HG03066 (cell line): ENCODE results near the gene ELOVL6.
A peak's percentile ranks its signal among the peaks of the same experiment; 100 is the strongest.
"Not testable (repeated sequence)": the region's sequence is repeated elsewhere in the genome, so short reads cannot be mapped to it uniquely, and the experiment has no call there.

Source experiments
- ATAC-seq: cut with Tn5 transposase; IDR thresholded peaks from one replicate; pipeline ENCODE4 v1.9.1; 2021; ENCODE audit warnings: low read depth; ENCODE audit not compliant: unreplicated experiment

Gene ELOVL6

DNA sequence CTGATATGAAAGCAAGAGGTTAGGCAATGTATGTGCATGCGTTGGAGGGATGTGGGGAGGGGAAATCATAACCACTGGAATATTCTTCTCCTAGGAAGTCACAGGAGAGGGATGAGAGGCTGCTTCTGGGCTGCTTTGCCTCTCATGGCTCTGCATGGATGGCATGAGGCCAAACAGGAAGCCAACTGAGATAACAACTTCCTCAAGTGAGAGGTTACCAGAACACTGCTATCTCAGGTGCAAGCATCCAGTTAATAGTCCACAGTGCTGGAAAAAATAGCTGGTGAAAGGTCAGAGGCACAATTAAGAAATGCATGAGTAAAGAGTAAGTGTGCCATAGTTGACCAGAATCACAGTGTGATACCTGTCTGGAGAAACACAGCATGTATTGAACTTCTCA is 113.3 kb downstream of the ELOVL6 start:
- no peak for ATAC-seq

DNA sequence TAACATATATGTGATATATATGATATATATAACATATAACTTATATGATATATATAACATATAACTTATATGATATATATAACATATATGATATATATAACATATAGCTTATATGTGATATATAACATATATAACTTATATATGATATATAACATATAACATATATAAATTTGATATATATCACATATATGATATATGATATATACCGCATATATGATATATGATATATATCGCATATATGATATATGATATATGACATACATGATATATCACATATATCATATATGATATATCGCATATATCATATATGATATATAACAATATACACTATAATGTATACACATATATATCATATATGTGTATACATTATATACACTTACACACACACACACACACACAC is 114.3 kb downstream of the ELOVL6 start:
- ATAC-seq: no peak

- not testable (repeated sequence) for ATAC-seq
Measured at GRCh38 chr4:110078148-110078547, 120.3 kb downstream of the ELOVL6 start.

GRCh38 chr4:110076828-110077227 is 121.6 kb downstream of the ELOVL6 start:
- not testable (repeated sequence) for ATAC-seq

GRCh38 chr4:110075891-110076290 is 122.5 kb downstream of the ELOVL6 start:
- no peak for ATAC-seq

DNA sequence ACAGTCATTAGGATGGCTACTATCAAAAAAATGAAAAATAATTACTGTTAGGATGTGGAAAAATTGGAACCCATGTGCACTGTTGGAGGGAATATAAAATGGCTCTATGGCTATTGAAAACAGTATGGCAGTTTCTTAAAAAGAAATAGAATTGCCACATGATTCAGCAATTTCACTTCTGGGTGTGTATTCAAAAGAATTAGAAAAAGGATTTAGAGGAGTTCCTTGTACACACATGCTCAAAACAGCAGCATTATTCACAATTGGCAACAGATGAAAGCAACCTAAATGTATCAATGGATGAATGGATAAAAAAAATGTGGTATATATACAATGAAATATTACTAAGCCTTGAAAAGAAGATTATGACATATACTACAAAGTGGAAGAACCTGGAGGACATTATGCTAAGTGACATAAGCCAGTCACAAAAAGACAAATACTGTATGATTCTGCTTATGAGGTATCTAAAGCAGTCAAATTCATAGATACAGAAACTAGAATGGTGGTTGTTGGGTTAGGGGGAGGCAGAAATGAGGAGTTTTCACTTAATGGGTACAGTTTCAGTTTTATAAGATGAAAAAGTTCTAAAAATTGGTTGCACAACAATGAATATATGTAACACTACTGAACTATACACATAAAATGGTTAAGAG is 123.2 kb downstream of the ELOVL6 start:
- no peak for ATAC-seq

GRCh38 chr4:110074570-110074969 is 123.8 kb downstream of the ELOVL6 start:
- ATAC-seq: no peak

- ATAC-seq: no peak
Measured at GRCh38 chr4:110073053-110073845, 125.2 kb downstream of the ELOVL6 start.

GRCh38 chr4:110071466-110071865 is 126.9 kb downstream of the ELOVL6 start:
- ATAC-seq: no peak

DNA sequence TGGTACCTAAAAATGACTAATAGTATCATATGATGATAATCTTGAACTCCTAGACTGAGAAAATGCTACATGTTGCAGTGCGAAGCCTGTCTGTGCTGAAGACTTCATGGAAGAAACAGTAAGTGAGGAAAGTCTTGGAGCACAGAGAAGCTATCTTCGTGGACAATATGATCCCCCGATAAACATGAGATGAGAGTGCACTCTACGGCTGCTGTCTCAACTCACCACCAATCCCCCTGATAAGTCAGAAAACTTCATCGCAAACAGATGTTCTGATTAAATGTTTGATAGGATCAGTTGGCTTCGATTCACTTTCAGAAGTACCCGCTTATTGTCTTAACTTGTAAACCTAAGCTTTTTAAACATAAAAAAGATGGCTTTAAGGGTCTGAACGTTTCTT is 130.2 kb downstream of the ELOVL6 start:
- ATAC-seq: no peak

GRCh38 chr4:110064934-110065333 is 133.5 kb downstream of the ELOVL6 start:
- no peak for ATAC-seq

DNA sequence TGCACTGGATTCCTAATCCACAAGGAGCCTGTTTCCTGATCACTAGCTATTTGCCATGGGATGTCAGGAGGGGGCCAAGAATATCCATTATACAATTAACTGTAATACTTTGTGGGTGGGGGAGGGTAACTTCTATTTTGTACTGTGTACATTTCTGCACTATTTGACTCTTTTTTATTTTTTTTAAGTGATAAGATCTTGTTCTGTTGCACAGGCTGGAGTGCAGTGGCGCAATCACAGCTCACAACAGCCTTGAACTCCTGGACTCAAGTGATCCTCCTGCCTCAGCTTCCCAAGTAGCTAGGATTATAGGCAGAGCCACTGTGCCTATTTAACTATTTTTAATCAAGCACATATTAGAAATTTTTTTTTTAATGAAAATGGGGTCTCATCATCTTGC is 134.1 kb downstream of the ELOVL6 start:
- no peak for ATAC-seq

- no peak for ATAC-seq
Measured at GRCh38 chr4:110062166-110062565, 136.2 kb downstream of the ELOVL6 start.

- ATAC-seq: no peak
Measured at GRCh38 chr4:110061076-110061475, 137.3 kb downstream of the ELOVL6 start.

DNA sequence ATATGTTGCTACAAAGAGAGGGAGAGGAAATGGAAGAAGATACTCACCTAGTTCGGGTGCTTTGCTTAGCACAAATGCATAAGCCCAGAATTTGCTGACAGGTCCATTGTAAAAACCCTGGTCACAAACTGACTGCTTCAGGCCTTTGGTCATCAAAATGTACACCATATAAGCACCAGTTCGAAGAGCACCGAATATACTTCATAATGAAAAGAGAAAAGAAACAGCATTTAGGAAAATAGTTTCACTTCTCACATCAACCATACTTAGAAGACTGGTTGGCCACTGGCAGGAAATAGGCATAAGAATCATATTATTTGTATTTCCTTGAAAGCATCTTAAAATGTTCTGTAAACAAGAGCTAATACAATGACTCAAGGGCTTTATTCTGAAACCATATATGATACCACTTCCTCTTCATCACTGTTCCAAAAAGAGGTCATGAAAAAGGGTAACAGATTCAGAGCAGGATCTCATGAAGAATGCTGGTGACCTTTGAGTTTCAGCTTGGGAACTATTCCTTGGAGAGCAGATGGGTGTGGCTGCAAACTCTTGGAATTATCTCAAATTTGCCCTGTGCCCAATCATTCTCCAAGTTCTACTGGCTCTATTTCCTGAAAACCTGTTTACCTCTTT is 138.7 kb downstream of the ELOVL6 start:
- ATAC-seq: peak; percentile 81

DNA sequence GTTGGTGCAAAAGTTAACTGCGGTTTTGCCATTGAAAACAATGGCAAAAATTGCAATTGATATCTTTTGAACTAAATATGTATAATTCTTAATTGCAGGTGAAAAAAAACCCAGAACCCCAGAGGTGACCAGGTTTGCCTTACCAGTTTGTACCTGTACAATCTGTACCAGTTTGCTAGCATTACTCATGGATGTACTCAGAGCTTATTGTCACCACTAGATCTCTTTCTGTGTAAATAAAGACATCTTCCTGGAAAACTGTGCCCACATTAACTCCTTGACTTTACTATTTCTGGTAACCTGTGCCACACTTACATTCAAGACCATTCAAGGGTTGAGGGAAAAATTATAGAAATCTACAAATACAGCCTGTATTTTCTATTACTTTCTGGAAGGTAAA is 139.7 kb downstream of the ELOVL6 start:
- ATAC-seq: no peak

DNA sequence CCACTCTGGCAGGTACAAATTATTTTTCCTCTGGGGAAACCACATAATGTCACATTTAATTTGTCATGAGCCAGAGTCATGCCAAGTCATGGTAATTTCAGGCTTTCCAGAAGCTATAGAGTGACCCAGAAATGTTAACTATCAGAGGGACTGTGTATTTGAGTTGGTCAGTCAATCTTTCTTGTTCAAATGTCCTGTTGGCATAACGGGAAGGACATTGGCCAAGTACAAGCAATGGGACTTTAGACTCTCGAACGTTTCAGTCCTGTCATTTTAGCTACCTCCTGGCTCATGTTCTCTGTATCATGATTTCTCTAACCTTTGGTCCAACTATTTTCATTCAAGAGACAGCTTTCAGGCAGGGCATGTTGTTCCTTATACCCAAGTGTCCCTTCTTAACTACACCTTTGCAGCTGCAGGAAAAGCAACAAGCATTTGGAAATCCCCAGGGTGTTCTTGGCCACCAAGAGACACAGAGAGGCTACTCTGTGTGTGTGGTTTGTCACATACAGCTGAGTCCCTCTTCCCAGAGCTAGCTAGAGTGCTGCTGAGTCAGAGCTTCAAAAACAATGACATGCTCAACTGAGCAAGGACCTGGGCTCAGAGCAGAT is 143.2 kb downstream of the ELOVL6 start:
- peak; percentile 70 for ATAC-seq

DNA sequence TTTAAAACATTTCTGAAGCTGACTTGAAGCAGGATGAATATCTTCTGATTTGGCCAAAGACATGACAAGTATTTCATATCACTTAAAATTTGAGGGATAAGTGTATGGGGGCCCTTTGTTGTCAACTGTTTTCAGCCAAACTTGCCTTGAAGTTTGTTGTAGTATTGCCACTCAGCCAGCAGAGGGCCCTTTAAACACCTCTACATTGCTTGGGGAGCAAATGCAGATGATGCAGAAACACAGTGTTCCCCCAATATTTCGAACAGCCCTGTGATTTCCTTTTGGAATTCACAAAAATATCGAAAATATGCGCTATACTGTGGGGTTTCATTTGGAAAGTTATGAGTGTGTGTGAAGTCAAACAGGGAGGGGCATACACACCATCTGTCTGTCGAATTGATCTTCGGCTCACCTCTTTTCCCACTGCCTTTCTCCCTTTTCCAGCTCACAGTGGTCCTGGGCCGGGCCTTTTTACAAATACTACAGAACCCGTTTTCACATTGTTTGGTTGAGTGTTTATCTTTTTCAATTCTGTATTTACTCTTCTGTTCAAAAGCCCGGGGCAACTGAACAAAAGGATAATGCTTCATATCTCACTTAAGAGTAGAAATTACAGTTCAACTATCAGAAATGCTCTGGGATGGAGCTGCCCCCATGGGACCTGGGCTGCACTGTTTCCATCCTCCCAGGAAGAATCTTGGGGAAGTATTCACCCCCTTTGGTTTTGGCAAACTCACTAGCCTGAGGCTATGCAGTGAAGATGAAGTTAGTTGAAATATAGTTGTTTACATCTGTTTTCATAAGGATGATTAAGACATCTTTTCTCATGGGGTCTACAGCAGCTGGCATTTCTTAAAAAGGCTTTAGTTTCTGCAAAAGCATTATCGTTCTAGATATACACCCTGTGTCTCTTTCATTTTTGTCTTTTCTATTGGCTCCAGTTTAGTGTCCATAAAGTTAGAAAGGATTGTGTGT is 148.2 kb downstream of the ELOVL6 start:
- peak; percentile 79 for ATAC-seq

GRCh38 chr4:110046588-110047049 is 151.8 kb downstream of the ELOVL6 start:
- no peak for ATAC-seq
